Measurements from ENCODE around the gene AKT3. TPM values are rescaled to one million over a fixed set of nuclear protein-coding genes. Genes with fewer than 3 reads are reported as not detected.

AKT3 gene
- total RNA-seq, 4 donors from 2014 or later, result 51.7 to 84.1 (median 71.1) TPM

DNA sequence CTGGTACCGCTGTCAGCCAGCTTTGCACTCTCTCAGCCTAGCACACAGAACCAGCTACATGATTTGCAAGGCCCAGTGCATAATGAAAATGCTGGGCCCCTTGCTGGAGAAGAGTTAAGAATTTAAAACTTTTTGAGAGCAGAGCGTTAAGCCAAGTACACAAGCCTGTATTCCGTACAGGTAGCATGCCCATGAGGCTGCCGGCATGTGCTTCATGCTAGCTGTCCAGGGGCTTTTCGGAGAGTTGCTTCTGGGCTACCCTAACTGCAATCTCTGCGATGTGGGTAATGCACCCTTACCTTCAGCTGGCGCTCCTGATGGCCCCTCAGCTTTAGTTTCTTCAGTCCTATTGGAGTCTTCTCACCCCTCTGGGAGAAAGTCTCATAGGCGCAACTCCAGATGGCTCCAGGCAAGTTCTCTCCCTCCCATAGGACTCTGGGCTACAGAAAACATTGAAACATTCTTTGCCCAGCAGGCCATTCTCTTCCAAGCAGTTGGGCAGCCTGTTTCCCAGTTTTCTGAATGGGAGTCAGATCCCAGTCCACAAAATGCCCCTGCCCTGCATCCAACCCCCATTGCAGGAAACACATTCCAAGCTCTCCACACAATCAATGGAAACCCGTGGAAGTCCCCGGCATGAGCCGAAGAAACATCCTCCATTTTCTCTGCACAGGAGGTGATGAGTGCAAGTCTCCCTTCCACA lies 5.7 kb upstream of the AKT3 start:
- Histone ChIP-seq H3K36me3 (no peaks in the 10 kb centered on the region), H3K27ac (no peak overlapping the region), H3K9me3 (no peaks in the 10 kb centered on the region), H3K4me1 (peaks cover 0 to 4% of the 10 kb centered on the region in 2 donors), H3K4me3 (replicated peaks in 1 of 3) (no peak overlapping the region), H3K27me3 (no peaks in the 10 kb centered on the region)
- DNase-seq, result no peak
- no peak for TF ChIP-seq POLR2A (IDR thresholded peaks at IDR 0.05)
- intact Hi-C loops (cut with DNase I), result no loop called here
- WGBS, 2 donors, result 84 to 86% methylated on average over 11 of the region's 11 CpGs

DNA sequence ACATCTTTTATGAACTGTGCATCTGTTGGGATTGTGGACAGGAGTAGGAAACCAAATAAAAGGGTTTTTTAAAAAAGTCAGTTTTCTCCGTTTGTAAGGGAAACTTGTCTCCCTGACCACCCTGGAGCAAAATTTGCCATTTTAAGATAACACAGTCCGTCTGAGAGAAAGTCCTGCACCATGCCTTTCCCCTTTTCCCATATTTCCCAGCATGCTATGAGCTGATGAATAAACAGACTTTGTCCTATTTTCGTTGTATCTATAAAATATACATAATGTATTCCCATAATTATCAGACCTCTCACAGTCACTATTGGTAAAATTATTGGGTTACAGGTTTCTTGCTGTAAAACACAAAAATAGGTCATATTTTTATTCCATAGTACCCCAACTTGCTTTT lies 1.7 kb upstream of the AKT3 start:
- Histone ChIP-seq H3K27me3 (no peaks in the 10 kb centered on the region), H3K36me3 (no peaks in the 10 kb centered on the region), H3K4me1 (peaks cover 4 to 5% of the 10 kb centered on the region in 2 donors), H3K4me3 (replicated peaks in 1 of 3) (no peak overlapping the region), H3K27ac (no peak overlapping the region), H3K9me3 (no peaks in the 10 kb centered on the region)
- TF ChIP-seq POLR2A (IDR thresholded peaks at IDR 0.05) (no peak), CTCF (IDR thresholded peaks at IDR 0.05) (no peak)
- intact Hi-C loops (cut with DNase I), result no loop called here
- WGBS, 2 donors, result 41 to 45% methylated on average over 3 of the region's 3 CpGs
- no peak for DNase-seq

GRCh38 chr1:243851257-243851756 lies 1.3 kb upstream of the AKT3 start:
- H3K9me3 ChIP-seq, result no peaks in the 10 kb centered on the region
- 6 to 7% methylated on average over 12 of the region's 12 CpGs for WGBS, 2 donors
- no peaks in the 10 kb centered on the region for H3K36me3 ChIP-seq
- intact Hi-C loops (cut with DNase I), result no loop called here
- H3K4me3 ChIP-seq (replicated peaks in 1 of 3), result peak overlapping the region; percentile 69 to 99 (median 95)
- peaks cover 4 to 5% of the 10 kb centered on the region in 2 donors for H3K4me1 ChIP-seq
- no peaks in the 10 kb centered on the region for H3K27me3 ChIP-seq
- H3K27ac ChIP-seq, result peak overlapping the region; percentile 97 to 99 (median 98)
- no peak for TF ChIP-seq POLR2A (IDR thresholded peaks at IDR 0.05)
- TF ChIP-seq CTCF (IDR thresholded peaks at IDR 0.05), result no peak
- no peak for DNase-seq

DNA sequence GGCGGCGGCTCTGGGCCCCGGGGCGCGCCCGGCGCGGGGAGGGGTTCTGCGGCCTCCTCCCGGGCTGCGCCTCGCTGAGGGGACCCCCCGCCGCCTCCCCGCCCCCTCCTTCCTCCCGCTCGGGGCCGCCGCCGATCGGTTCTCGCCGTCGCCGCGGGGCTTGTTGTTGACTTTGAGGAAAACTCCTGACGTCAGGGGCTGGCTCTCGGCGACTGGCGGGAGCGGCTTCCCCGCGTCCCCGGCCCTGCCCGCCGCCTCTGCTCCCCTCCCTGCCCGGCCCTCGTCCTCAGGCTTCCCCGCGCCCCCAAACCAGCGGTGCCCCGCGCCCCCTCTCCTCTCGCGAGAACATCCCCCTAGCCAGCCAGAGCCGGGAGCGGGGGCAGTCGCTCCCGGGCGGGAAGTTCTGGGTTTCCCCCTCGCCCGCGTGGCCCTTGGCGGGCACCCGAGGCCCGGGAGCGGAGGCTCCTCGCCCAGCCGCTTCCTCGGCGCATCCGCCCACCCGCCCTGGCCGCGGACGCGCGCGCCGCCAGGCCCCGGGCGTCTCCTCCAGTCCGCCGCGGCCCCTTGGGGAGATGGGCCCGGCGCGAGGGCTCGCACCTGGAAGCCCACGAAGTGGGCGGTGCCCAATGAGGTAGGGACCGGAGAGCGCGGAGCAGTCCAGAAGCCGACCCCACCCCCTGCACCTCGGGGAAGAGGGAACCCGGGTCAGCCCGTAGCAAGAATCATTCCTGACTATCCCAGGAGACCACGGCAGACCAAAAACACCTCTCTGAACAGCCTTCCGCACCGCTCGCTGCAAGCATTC lies 611 bp upstream of the AKT3 start:
- TF ChIP-seq CTCF (IDR thresholded peaks at IDR 0.05) (no peak), POLR2A (IDR thresholded peaks at IDR 0.05) (peak in 1 of 2 donors; percentile 71)
- peaks cover 4 to 5% of the 10 kb centered on the region in 2 donors for H3K4me1 ChIP-seq
- peak overlapping the region; percentile 69 to 99 (median 95) for H3K4me3 ChIP-seq (replicated peaks in 1 of 3)
- H3K9me3 ChIP-seq, result no peaks in the 10 kb centered on the region
- no peaks in the 10 kb centered on the region for H3K36me3 ChIP-seq
- 0% methylated on average over 10 to 34 of the region's 92 CpGs for WGBS, 2 donors
- peak overlapping the region; percentile 97 to 99 (median 98) for H3K27ac ChIP-seq
- peak; percentile 81 to 82 for DNase-seq
- intact Hi-C loops (cut with DNase I), result no loop called here
- no peaks in the 10 kb centered on the region for H3K27me3 ChIP-seq

DNA sequence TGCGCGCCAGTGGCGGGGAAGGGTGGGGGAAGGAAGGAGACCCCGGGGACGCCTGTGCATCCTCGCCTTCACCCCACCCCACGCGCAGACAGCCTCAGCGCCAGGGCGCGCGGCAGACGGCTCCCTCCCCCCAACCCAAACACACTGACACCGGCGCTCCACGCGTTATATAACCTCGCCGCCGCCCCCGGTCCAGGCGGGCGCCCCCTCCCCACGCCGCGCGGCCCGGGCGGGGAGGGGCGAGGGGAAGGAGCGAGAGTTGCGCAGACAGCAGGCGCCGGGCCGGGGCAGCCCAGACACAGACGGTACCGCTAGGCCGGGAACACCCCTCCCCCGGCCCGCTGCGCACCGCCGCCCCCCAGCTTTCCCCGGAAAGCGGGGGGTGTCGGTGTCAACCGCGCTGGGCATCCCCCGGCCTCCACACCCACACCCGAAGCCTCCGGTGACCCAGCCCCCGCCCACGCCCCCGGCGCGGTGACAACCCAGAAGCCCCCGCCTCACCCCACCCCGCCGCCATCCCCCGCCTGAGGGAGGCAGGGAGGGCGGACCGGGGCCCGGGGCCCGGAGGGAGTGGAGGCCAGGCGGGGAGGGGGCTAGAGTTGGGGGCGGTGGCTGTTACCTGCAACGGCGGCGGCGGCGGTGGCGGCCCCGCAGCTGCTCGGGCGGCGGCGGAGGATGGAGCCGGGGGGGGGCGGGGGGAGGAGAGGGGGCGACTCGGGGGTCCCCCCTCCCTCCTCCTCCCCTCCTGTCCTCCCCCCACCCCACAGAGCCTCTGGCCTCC lies 432 bp downstream of the AKT3 start:
- Histone ChIP-seq H3K36me3 (no peaks in the 10 kb centered on the region), H3K27ac (peak overlapping the region; percentile 97 to 99 (median 98)), H3K9me3 (no peaks in the 10 kb centered on the region), H3K4me1 (peaks cover 4 to 5% of the 10 kb centered on the region in 2 donors), H3K4me3 (replicated peaks in 1 of 3) (peak overlapping the region; percentile 65 to 99 (median 95)), H3K27me3 (no peaks in the 10 kb centered on the region)
- peak; percentile 34 to 47 for DNase-seq
- TF ChIP-seq CTCF (IDR thresholded peaks at IDR 0.05), result no peak
- no peak for TF ChIP-seq POLR2A (IDR thresholded peaks at IDR 0.05)
- intact Hi-C loops (cut with DNase I), result no loop called here
- WGBS, 2 donors, result 0 to 1% methylated on average over 10 to 16 of the region's 81 CpGs

Data from thyroid gland (tissue), 4 donors.